ENCODE results near the gene KDM4C. TPM values are rescaled to one million over a fixed set of nuclear protein-coding genes. Genes with fewer than 3 reads are reported as not detected.

KDM4C gene
- total RNA-seq, 1 experiment from 2014 or later = 16.2 TPM

GRCh38 chr9:6909181-6909580, 151.4 kb downstream of the KDM4C start:
- intact Hi-C loops (cut with micrococcal nuclease; ENCODE audit: unreplicated experiment) = no loop called here
- Mint-ChIP-seq H3K9me3 (ENCODE audit: low read depth, unreplicated experiment) (no peaks in the 10 kb centered on the region), H3K4me1 (ENCODE audit: low read depth, unreplicated experiment) (no peaks in the 10 kb centered on the region), H3K36me3 (ENCODE audit: insufficient read depth, unreplicated experiment) (no peaks in the 10 kb centered on the region), H3K27me3 (ENCODE audit: unreplicated experiment) (no peaks in the 10 kb centered on the region), H3K27ac (ENCODE audit: unreplicated experiment) (no peak overlapping the region), H3K4me3 (ENCODE audit: low read depth, unreplicated experiment) (no peak overlapping the region)
- no TSS peak for BruUV-seq (replicated peaks)
- CTCF ChIA-PET = no interaction called here
- TF ChIP-seq CTCF (IDR thresholded peaks at IDR 0.05; ENCODE audit: unreplicated experiment) = no peak
- no peak for DNase-seq

- Mint-ChIP-seq H3K36me3 (ENCODE audit: insufficient read depth, unreplicated experiment) (no peaks in the 10 kb centered on the region), H3K4me3 (ENCODE audit: low read depth, unreplicated experiment) (no peak overlapping the region), H3K4me1 (ENCODE audit: low read depth, unreplicated experiment) (no peaks in the 10 kb centered on the region), H3K9me3 (ENCODE audit: low read depth, unreplicated experiment) (no peaks in the 10 kb centered on the region), H3K27me3 (ENCODE audit: unreplicated experiment) (no peaks in the 10 kb centered on the region), H3K27ac (ENCODE audit: unreplicated experiment) (no peak overlapping the region)
- intact Hi-C loops (cut with micrococcal nuclease; ENCODE audit: unreplicated experiment) = no loop called here
- CTCF ChIA-PET = no interaction called here
- no peak for TF ChIP-seq CTCF (IDR thresholded peaks at IDR 0.05; ENCODE audit: unreplicated experiment)
- no peak for DNase-seq
- no TSS peak for BruUV-seq (replicated peaks)
Measured at GRCh38 chr9:6910032-6910431, 152.3 kb downstream of the KDM4C start.

GRCh38 chr9:6910497-6910896, 152.7 kb downstream of the KDM4C start:
- no TSS peak for BruUV-seq (replicated peaks)
- no peaks in the 10 kb centered on the region for H3K4me1 Mint-ChIP-seq (ENCODE audit: low read depth, unreplicated experiment)
- H3K4me3 Mint-ChIP-seq (ENCODE audit: low read depth, unreplicated experiment) = no peak overlapping the region
- TF ChIP-seq CTCF (IDR thresholded peaks at IDR 0.05; ENCODE audit: unreplicated experiment) = no peak
- intact Hi-C loops (cut with micrococcal nuclease; ENCODE audit: unreplicated experiment) = no loop called here
- DNase-seq = no peak
- CTCF ChIA-PET = no interaction called here
- H3K36me3 Mint-ChIP-seq (ENCODE audit: insufficient read depth, unreplicated experiment) = no peaks in the 10 kb centered on the region
- H3K27ac Mint-ChIP-seq (ENCODE audit: unreplicated experiment) = no peak overlapping the region
- no peaks in the 10 kb centered on the region for H3K9me3 Mint-ChIP-seq (ENCODE audit: low read depth, unreplicated experiment)
- no peaks in the 10 kb centered on the region for H3K27me3 Mint-ChIP-seq (ENCODE audit: unreplicated experiment)

- BruUV-seq (replicated peaks) = no TSS peak
- Mint-ChIP-seq H3K27me3 (ENCODE audit: unreplicated experiment) (no peaks in the 10 kb centered on the region), H3K4me3 (ENCODE audit: low read depth, unreplicated experiment) (no peak overlapping the region), H3K4me1 (ENCODE audit: low read depth, unreplicated experiment) (no peaks in the 10 kb centered on the region), H3K9me3 (ENCODE audit: low read depth, unreplicated experiment) (no peaks in the 10 kb centered on the region), H3K27ac (ENCODE audit: unreplicated experiment) (no peak overlapping the region), H3K36me3 (ENCODE audit: insufficient read depth, unreplicated experiment) (no peaks in the 10 kb centered on the region)
- no peak for DNase-seq
- TF ChIP-seq CTCF (IDR thresholded peaks at IDR 0.05; ENCODE audit: unreplicated experiment) = no peak
- CTCF ChIA-PET = no interaction called here
- intact Hi-C loops (cut with micrococcal nuclease; ENCODE audit: unreplicated experiment) = no loop called here
Measured at GRCh38 chr9:6911901-6912638, 154.3 kb downstream of the KDM4C start.
